GM21360 (cell line): ENCODE measurements around the gene INPP5A.

Source experiments
- ATAC-seq: cut with Tn5 transposase; IDR thresholded peaks from one replicate; pipeline ENCODE4 v1.9.1; 2021; ENCODE audit warnings: mild to moderate bottlenecking, moderate library complexity; ENCODE audit not compliant: unreplicated experiment

Gene INPP5A

DNA sequence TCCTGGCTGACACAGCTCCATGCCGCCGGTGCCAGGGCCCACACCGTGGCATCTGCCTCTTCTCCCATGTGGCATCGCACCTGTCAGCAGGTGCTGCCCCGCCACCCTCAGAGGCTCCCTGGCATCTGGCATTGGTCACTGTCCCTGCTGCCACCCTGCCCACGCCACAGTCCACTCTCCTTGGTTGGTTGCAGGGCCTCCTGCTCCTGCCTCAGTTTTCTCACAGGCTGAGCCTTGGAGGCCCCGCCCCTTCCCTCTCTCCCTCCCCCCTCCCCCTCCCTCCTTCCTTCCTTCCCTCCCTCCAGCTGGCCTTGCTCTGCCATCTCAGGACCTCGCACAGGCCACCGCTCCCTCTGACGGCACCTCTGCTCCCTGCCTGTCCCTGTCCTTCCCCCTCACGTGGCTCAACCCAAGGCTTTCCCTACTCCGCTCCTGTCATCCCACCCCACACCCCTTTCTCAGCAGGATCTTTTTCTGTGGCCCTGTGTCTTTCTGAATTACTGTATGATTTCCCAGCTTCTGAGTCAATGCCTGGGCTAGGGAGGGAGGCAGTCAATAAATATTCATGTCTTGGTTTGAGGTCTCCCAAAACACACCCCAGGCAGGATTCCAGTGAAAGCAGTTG, 87.4 kb downstream of the INPP5A start:
- ATAC-seq, result no peak

DNA sequence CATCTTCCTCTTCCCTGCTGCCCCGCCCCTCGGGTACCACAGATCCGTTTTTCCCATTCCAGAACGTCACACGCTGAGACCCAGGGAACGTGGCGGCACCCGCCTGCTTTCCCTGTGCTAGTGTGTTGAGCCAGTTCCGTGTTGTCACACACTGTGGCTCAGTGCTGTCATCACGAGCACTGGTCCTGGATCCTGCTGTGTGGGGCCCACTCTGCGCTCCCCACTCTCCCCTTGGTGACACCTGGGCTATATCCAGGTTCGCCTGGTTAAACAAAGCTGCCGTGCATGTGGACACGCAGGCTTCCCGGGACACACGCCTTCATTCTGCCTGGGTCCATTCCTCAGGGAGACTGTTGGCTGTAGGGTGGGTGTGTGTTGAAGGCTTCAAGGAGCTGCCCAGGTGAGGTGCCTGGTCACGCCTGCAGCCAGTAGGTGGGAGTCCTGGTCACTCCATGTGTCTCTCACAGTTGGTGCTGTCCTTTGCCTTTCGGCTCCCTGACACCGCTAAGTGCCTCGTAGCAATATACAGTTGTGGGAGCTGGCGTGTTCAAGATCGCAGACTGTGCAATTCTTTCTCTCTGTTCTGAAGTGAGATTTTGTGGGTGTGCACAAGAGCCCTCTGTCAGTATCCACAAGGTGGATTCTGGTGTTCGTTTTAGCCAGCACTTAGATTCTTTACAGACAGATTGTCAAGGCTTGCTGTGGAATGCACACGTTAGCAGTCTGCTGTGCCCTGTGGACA, 88.6 kb downstream of the INPP5A start:
- no peak for ATAC-seq

DNA sequence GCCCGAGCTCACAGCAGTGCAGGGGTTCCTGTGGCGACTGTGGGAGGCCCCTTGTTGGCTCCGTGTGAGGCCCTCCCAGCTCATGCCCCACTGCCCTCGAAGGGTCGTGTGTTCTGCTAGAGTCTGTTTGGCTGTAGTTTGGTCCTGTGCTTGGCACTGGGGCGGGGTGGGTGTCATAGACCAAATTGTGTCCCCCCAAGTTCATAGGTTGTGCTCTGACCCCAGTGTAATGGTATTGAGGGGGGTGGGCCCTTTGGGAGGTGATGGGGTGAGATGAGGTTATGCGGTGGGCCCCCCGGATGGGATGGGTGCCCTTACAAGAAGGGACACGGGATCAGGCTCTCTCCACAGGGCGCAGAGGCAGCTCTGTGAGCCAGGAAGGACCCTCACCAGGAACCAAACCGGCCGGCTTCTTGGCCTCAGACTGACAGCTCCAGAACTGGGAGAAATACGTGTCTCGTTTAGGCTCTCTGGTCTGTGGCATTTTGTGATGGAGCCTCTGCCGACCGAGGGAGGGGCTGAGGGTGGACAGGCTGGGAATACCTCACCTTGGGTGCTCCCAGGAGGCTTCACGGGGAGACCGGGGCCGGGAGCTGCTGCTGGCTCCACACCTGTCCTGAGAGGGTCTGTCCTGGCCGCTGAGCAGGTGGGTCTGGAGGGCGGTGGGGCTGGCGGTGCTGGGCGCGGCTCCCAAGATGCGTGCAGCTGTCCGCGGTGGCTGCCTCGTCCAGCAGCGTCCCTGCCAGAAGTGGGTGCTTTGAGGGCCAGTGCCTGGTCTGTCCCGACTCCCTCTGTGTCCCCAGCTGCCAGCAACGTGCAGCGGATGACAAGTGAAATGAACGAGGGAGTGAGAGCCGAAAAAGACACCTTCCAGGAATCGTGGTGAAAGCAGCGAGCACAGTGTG, 89.4 kb downstream of the INPP5A start:
- ATAC-seq, result no peak

DNA sequence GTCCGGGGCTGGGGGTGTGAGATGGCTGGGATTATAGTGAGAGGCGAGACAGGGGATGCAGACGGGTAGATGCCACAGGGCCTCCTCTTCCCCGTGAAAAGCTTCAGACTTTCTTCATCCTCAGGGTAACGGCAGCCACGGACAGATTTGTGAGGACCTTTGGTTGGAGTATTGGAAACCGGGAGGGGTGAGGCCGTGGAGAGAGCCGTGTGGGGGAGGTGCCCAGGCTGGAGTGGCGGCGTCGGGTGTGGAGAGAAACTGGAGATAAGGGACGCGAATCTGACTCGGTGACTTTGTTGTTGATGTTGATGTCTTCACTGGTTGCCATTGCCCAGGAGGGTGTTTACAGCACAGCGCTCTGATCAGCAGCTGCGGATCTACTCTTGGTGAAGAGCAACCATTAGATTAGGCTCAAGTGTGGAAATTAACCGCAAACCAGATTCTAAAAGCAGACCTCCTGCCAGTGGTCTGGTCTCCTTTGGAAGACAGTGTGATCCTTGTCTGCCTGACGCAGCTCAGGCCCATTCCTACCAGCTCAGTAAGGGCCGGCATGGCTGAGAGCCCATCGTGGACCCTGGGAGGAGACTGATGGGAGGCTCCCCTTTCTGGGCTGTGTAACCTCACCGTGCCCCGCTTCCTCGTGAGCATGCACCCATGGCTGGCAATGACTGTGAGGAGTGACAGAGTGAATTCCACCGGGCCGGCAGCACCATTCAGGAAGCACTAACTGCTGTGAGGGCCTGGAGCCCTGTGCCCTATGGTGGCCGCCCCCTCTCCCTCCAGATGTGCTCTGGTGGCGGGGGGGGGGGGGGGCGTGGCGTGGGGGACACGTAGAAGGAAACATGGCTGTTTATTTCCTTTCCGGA, 90.3 kb downstream of the INPP5A start:
- ATAC-seq, result no peak

DNA sequence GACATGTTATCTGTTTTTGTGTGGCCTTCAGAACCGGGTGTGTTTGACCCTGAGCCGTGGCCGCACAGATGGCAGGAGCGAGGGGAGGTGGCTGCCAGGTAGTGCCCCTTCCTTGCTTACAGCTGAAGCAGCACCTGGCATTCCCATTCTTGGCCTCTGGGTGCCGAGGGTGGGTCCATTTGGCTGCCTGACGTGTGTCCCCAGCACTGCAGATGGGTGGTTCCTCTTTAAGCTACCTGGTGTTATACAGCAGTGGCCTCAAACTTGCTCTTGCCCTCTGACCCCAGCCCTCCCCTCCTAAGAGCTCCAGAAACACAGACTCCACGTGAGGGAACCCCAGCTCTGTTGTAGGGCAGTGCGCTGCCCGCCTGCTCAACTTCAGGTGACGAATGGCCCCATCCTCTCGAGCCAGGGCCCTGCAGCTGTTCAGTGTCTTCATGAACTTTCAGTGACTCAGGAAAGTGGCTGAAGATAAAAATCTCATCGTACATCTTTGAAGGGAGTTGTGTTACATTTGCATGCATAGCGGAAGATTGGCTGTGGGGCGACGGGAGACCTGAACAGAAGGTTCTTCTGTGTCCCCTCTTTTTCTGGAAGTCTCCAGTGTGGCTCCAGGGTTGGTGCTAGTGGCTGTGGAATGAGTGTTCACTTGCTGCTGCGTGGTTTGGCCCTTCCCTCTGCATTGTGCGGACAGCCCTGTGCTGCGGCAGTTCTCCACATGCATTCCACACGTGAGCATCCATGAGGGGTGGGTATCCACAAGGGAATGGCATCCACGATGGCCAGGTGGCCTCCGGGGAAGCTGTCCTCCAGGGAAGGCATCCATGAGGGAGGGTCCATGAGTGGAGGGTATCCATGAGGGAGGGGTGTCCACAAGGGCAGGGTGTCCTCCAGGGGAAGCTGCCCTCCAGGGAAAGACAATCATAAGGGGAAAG, 91.6 kb downstream of the INPP5A start:
- no peak for ATAC-seq

DNA sequence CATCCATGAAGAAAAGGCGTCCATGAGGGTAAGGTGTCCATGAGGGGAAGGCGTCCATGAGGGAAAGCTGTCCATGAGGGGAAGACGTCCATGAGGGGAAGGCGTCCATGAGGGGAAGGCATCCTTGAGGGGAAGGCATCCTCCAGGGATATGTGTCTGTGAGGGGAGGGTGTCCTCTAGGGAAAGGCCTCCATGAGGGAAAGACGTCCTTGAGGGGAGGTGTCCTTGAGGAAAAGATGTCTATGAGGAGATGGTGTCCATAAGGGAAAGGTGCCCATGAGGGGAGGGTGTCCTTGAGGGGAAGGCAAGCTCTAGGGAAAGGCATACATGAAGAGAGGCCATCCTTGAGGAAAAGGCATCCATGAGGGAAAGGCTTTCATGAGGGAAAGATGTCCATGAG, 92.6 kb downstream of the INPP5A start:
- no peak for ATAC-seq

DNA sequence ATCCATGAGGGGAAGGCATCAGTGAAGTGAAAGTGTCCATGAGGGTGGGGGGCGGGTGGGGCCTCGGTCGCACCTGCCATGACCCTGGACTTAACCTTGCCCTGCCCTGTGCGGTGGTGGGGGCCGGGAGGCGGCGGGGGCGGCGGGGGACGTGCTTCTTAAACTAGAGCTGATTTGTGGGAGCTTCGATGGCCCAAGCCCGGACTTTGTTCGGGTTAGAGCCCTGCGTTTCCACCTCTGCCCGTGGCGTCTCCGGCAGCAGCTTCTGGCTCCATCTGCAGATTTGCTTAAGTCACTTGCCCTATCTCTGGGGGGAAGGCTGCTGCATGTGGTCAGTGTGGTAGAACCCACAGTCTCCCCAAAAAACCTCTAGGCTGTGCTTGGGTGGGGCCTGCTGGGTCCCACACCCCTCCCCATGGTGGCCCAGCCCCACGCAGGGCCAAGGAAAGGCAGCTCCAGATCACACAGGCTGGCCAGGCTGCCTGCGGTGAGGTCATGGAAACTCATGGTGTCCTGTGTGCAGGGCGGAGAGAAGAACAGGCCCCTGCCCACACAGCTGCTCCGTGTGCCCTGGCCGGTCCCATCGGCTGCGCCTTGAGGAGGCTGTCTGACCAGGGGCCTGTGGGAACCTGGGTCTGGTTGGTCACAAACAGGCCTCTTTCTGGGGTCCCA, 93.2 kb downstream of the INPP5A start:
- ATAC-seq, result no peak

DNA sequence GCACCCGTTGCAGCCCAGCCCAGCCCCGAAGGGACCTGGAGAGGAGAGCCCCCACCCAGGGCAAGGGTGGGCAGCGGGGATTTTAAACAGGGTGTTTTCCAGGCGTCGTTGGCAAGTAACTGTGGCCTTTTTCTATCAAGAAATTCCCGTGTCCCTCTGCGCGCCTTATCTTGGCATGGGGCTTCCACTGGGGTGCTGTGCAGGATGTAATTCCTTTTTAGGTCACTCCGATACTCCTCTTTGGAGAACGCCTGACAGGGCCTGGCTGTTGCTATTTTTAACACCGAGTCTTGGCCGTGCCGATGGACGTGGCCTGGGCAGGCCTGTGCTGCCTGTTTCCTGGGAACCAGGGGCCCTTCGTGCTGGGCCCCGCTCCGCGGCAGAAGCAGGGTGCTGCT, 93.8 kb downstream of the INPP5A start:
- no peak for ATAC-seq

DNA sequence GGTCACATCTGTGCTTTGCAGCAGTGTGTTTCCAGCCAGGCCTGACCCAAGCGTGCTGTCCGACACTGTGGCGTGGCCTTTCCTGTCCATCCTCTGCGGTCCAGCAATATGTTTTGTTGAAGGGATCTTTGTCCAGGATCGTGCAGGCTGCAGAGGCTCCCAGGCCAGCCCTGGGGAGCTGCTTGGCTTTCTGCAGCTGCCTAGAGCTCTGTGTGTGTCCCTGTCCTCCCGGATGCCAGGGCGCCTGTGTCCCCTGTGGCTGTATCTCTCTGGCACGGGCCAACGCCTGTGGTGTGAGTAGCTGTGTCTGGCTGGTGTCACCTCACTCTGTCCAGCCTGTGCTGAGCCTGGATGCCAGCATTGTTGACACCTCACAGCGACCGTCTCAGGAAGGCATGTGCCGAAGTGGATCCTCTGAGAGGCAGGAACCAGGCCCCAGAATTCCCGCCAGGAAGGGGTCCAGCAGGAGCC, 94.5 kb downstream of the INPP5A start:
- no peak for ATAC-seq

DNA sequence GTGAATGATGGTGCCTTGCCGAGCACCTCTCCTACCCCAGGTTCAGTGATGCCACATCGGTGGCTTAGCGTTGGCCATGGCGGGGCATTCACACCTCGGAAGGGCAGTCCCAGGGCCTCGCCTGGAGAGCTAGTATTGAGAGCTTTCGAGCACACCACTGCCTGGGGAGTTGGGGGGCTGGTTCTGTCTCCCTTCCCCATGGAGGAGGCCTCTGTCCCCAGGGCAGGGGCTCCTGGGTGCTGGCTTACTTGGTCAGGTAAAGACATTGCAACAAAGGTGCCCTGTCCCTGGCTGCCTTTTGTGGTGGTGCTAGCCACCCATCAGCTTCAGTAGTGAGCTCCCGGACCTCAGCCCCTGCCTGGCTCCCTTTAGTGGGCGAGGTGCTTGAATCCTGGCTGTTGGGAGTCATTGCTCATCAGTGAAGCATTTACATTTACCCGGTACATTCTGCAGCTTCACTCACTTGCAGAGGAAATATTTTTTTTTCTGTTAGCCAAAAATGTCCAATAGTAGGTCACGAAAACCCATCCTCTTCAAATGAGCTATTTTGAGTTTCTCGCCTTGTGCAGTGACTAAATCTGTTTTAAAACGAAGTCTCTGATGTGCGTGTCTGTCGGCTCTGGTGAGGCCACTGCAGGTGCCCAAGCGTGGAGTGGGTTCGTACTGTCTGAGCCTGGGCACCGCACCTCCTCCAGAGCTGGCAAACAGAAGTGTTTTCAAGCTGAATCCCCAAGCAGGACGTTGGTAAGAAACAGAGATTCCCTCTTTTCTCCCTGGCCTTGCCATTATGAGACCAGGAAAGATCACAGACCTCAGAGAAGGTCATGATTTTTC, 95.5 kb downstream of the INPP5A start:
- ATAC-seq, result no peak

DNA sequence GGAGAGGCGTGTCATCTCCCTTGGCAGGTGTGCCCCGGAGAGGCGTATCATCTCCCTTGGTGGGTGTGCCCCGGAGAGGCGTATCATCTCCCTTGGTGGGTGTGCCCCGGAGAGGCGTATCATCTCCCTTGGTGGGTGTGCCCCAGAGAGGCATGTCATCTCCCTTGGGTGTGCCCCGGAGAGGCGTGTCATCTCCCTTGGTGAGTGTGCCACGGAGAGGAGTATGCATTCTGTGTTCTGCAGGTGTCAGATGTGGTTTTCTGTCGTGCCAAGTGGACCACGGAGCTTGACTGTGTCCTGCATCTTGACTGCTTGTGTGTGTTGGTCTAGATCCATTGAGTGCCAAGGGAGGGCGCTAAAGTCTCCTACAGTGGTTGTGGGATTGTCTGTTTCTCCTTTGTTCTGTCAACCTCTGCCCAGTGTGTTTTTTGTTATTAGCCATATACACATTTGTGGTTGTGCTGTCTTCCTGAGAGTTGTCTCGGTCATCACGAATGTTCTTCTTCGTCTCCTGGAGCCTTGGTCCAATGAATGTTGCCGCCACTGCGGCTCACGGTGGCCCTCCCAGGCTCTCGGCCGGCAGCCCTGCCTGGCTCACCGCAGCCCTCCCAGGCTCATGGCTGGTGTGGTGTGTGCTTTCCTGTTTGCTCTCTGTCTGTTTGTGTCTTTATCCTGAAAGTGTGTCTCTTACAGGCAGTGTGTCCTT, 96.8 kb downstream of the INPP5A start:
- no peak for ATAC-seq

DNA sequence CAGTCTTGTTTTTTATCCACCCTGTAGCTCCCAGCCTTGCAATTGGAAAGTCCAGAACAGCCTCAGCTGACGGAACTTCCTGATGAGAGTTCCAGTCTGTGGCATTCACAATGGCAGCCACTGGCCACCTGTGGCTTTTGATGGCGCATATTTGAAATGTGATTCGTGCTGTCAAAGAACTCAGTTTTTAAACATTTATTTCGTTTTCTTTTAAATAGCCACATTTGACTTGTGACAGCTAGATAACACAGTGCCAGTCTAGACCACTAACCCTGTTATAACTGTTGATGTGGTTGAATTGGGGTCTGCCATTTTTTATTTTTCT, 97.3 kb downstream of the INPP5A start:
- ATAC-seq, result no peak

DNA sequence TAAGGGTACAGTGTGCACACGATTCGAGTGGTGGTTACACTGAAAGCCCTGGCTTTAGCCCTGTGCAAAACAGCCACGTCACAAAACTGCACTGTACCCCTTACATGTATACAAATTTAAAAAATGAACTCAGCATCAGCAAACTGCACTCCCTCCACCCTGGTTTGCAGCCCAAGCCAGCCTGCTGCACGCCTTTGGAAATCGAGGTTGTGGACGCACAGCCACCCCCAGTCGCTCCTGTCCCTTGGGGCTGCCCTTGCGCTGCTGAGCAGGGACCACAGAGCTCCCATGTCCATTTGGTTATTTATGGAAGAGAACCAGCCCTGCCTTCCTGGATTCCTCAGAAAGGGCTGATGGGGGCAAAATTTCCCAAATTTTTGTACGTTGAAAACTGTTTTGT, 98.8 kb downstream of the INPP5A start:
- no peak for ATAC-seq

DNA sequence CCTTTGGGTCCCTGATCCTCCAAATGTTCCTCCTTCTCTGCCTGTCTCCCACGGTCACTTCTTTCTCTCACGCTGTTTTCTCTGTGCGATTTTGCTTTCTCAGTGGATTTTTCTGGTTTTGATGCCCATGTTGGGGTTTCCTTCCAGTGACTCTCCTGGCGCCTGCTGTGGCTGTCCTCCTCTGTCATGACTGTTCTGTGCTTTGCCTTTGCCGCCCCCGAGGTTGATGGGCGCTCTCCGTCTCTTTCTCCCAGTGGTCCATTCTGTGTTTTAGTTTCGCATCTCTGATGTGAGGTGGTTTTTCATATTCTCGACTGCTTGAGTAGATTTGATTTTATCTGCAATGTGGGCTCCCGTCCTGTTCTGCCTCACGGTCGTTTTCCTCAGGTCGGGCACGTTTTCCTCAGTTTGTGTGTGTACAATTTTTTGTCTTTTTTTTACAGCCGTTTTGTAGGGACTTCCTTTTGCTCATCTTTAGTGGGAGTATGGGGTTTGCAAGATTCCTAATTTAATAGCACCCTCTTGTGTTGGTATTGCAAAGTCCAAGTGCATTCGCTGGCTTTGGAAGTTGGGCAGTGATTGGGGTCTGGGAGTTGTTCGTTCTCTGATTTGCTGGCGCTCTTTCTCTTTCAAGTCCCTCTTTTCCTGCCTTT, 100.0 kb downstream of the INPP5A start:
- no peak for ATAC-seq

DNA sequence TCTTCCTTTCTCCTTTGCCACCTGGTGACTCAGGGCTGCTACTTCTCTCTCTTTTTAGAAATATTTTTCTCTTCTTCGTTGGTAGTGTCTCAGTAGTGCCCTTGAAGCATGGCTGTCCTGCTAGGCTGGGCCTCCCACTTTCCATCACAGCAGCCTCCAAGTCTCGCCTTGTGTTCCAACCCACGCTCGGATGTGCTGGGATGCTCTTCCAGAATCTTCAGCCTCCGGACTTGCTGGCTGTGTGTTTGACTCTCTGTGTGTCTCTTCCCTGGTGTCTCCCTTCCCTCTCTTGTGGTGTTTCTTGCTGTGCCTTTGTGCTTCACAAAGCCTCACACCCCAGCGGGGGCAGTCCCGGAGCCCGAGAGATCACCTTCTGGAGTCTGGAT, 100.5 kb downstream of the INPP5A start:
- ATAC-seq, result no peak

DNA sequence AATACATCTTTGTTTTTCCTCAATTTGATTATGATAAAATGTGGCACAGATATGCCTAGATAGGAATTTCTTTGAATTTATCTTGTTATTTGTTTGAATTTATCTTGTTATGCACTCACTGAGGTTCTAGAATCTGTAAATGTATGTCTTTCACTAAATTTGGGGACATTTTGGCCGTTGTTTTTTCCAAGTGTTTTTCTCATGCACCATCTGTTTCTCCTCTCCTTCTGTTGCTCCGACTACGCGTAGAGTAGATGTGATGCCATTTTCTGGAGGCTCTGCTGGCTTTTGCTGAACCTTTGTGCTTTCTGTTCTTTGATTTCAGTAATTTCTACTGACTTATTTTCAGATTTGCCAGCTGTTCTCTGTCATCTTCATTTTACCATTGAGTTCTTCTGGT, 101.9 kb downstream of the INPP5A start:
- no peak for ATAC-seq
